Activated CD4-positive, alpha-beta T cell treated with anti-CD3 and anti-CD28 coated beads for 4 hours (primary cell): ENCODE results near the gene GCNA.
"Not testable (repeated sequence)": the region's sequence is repeated elsewhere in the genome, so short reads cannot be mapped to it uniquely, and the experiment has no call there.

Source experiments
- DNase-seq, 2 donors: peaks; one replicate each; pipeline ENCODE4 v3.0.0-alpha.2; 2020

The GCNA gene

GRCh38 chrX:71563921-71564320, 14.3 kb upstream of the GCNA start:
- DNase-seq: no peak

GRCh38 chrX:71565474-71566041, 12.7 kb upstream of the GCNA start:
- no peak for DNase-seq

GRCh38 chrX:71571390-71571789, 6.8 kb upstream of the GCNA start:
- DNase-seq: not testable (repeated sequence)

GRCh38 chrX:71573590-71573989, 4.6 kb upstream of the GCNA start:
- no peak for DNase-seq

GRCh38 chrX:71577682-71578081, 555 bp upstream of the GCNA start:
- DNase-seq: no peak

GRCh38 chrX:71579136-71579989, 1.1 kb downstream of the GCNA start:
- no peak for DNase-seq

- no peak for DNase-seq
Measured at GRCh38 chrX:71579990-71580380, 1.7 kb downstream of the GCNA start.

GRCh38 chrX:71581210-71581609, 3.0 kb downstream of the GCNA start:
- DNase-seq: no peak

GRCh38 chrX:71586929-71587328, 8.7 kb downstream of the GCNA start:
- DNase-seq: no peak

- DNase-seq: not testable (repeated sequence)
Measured at GRCh38 chrX:71593210-71593609, 15.0 kb downstream of the GCNA start.

- no peak for DNase-seq
Measured at GRCh38 chrX:71599965-71600364, 21.7 kb downstream of the GCNA start.

GRCh38 chrX:71603618-71604017, 25.4 kb downstream of the GCNA start:
- DNase-seq: no peak

GRCh38 chrX:71604141-71604540, 25.9 kb downstream of the GCNA start:
- no peak for DNase-seq

GRCh38 chrX:71604796-71605568, 26.7 kb downstream of the GCNA start:
- DNase-seq: no peak

- no peak for DNase-seq
Measured at GRCh38 chrX:71606536-71607216, 28.4 kb downstream of the GCNA start.

GRCh38 chrX:71607488-71607887, 29.3 kb downstream of the GCNA start:
- no peak for DNase-seq

GRCh38 chrX:71609095-71609750, 31.0 kb downstream of the GCNA start:
- DNase-seq: no peak

- DNase-seq: not testable (repeated sequence)
Measured at GRCh38 chrX:71611736-71612135, 33.5 kb downstream of the GCNA start.

GRCh38 chrX:71612256-71612655, 34.0 kb downstream of the GCNA start:
- DNase-seq: no peak

GRCh38 chrX:71615056-71615455, 36.8 kb downstream of the GCNA start:
- DNase-seq: no peak

- no peak for DNase-seq
Measured at GRCh38 chrX:71615954-71616353, 37.7 kb downstream of the GCNA start.

GRCh38 chrX:71616672-71617529, 38.7 kb downstream of the GCNA start:
- no peak for DNase-seq
